H1 (cell line): ENCODE results near the gene CAD. TPM values are rescaled to one million over a fixed set of nuclear protein-coding genes. Genes with fewer than 3 reads are reported as not detected.

ENCODE experiments used
- CBX8 ChIP-seq: fragments of 300-800, 300-1000 bp; sonication (generic); IDR thresholded peaks from 2 replicates; pipeline ENCODE4 v1.7.1; 2016; ENCODE audit warnings: low read depth, low read length, borderline replicate concordance
- CHD1 ChIP-seq: IDR thresholded peaks from 2 replicates; pipeline ENCODE4 v1.6.1; 2012; ENCODE audit warnings: low read depth, low read length, improper control_type of control experiment
- CHD2 ChIP-seq: IDR thresholded peaks from 2 replicates; pipeline ENCODE4 v1.6.1; 2012; ENCODE audit warnings: low read length, improper control_type of control experiment
- CREB1 ChIP-seq: IDR thresholded peaks from 2 replicates; pipeline ENCODE4 v1.6.1; 2012; ENCODE audit warnings: inconsistent platforms
- CTCF ChIP-seq, 3 experiments: IDR thresholded peaks; 1 replicate in 2 of 3; 2 replicates in 1 of 3; pipeline versions ENCODE4 v1.5.1 to v1.6.1; 2011; ENCODE audit warnings: low read length in 3 of 3, mild to moderate bottlenecking in 3 of 3, inconsistent platforms in 2 of 3, low read depth in 1 of 3, moderate library complexity in 1 of 3; ENCODE audit not compliant: insufficient read depth in 1 of 3; ENCODE audit errors: control extremely low read depth in 1 of 3
- E2F6 ChIP-seq: IDR thresholded peaks from 2 replicates; pipeline ENCODE4 v1.6.1; 2012; ENCODE audit warnings: inconsistent platforms
- FOSL1 ChIP-seq: IDR thresholded peaks from 2 replicates; pipeline ENCODE4 v1.6.1; 2011; ENCODE audit warnings: mild to moderate bottlenecking, low read depth, low read length, moderate library complexity; ENCODE audit not compliant: insufficient read depth
- KDM1A ChIP-seq: fragments of 200-600, 300-600 bp; sonication (generic); IDR thresholded peaks from 2 replicates; pipeline ENCODE4 v1.7.1; 2016; ENCODE audit warnings: mild to moderate bottlenecking, low read length, borderline replicate concordance
- KDM4A ChIP-seq: IDR thresholded peaks from one replicate; pipeline ENCODE4 v1.7.1; 2012; ENCODE audit warnings: low read depth, mild to moderate bottlenecking, moderate library complexity, low read length, inconsistent platforms; ENCODE audit not compliant: severe bottlenecking
- NANOG ChIP-seq: IDR thresholded peaks from 2 replicates; pipeline ENCODE4 v1.6.1; 2011; ENCODE audit warnings: low read length, low read depth, mild to moderate bottlenecking, inconsistent platforms; ENCODE audit not compliant: insufficient read depth, poor library complexity, severe bottlenecking
- NRF1 ChIP-seq: IDR thresholded peaks from 2 replicates; pipeline ENCODE4 v1.6.1; 2011; ENCODE audit warnings: mild to moderate bottlenecking, low read depth, low read length, improper control_type of control experiment
- PHF8 ChIP-seq: fragments of 200-600 bp; sonication (generic); conservative IDR thresholded peaks from 2 replicates; pipeline ENCODE4 v1.7.1; 2012; ENCODE audit warnings: low read depth, mild to moderate bottlenecking, inconsistent platforms, low read length, moderate library complexity
- POU5F1 ChIP-seq: IDR thresholded peaks from 2 replicates; pipeline ENCODE4 v1.6.1; 2011; ENCODE audit warnings: low read depth, mild to moderate bottlenecking, low read length, moderate library complexity
- RXRA ChIP-seq: IDR thresholded peaks from 2 replicates; pipeline ENCODE4 v1.6.1; 2011; ENCODE audit warnings: low read depth, mild to moderate bottlenecking, low read length, moderate library complexity; ENCODE audit not compliant: insufficient read depth
- SP4 ChIP-seq: IDR thresholded peaks from 2 replicates; pipeline ENCODE4 v1.6.1; 2012; ENCODE audit warnings: low read length, inconsistent platforms
- SUZ12 ChIP-seq: fragments of 200-600 bp; sonication (generic); IDR thresholded peaks from 2 replicates; pipeline ENCODE4 v1.6.1; 2012; ENCODE audit warnings: mild to moderate bottlenecking, inconsistent platforms, low read length, moderate library complexity, mixed read lengths
- TBP ChIP-seq: IDR thresholded peaks from 2 replicates; pipeline ENCODE4 v1.6.1; 2011; ENCODE audit warnings: low read depth, low read length, improper control_type of control experiment
- TEAD4 ChIP-seq: IDR thresholded peaks from 2 replicates; pipeline ENCODE4 v1.6.1; 2012; ENCODE audit warnings: low read depth, low read length, inconsistent platforms, mixed read lengths
- USF2 ChIP-seq: IDR thresholded peaks from 2 replicates; pipeline ENCODE4 v1.6.1; 2011; ENCODE audit warnings: low read length, improper control_type of control experiment
- YY1 ChIP-seq: IDR thresholded peaks from 2 replicates; pipeline ENCODE4 v1.6.1; 2011; ENCODE audit warnings: low read depth, mild to moderate bottlenecking, low read length
- polyA plus RNA-seq, 7 experiments: library from polyadenylated mRNA; depleted of rRNA in 3 of 7; stranded (reverse) in 5 of 7; unstranded in 2 of 7; fragments of >200 nt in 5 of 7; fragments of 200-250 nt in 2 of 7; gene quantifications; 1 replicate in 5 of 7; 2 replicates in 1 of 7; 4 replicates in 1 of 7; pipeline versions ENCODE4 v1.2.1 to v1.2.3, GENCODE V29; 2011 to 2013; ENCODE audit warnings: missing spikeins in 2 of 7, mixed read lengths in 2 of 7
- total RNA-seq: library from RNA; stranded (reverse); fragmentation: NEBNext Ultra II Directional; extraction: Animal tissue kit (Norgen Biotek cat#: 25700); gene quantifications from 2 replicates; pipeline ENCODE4 v1.2.1, GENCODE V29; 2021

The CAD gene
- total and polyA plus RNA-seq, 2 of the 8 experiments (the other 6 are each of a cell fraction or from before 2014, with no cell fraction given): 130 to 146 TPM

GRCh38 chr2:27264753-27265535 is 47.8 kb downstream of the CAD start (continued):
- TF ChIP-seq PHF8 (peak; percentile 44), SP4 (no peak), SUZ12 (no peak), USF2 (peak; percentile 76), POU5F1 (no peak), KDM1A (no peak), TBP (peak; percentile 30; the same call in 1 of the 2 replicates), FOSL1 (no peak), YY1 (peak; percentile 90), CHD1 (no peak), KDM4A (peak; percentile 93), NANOG (no peak), TEAD4 (no peak; the same call in 1 of the 2 replicates), RXRA (no peak), E2F6 (peak; percentile 99), CHD2 (no peak), CBX8 (no peak), CTCF (IDR thresholded peaks at IDR 0.05; ENCODE audit: control extremely low read depth in 1 of 3, insufficient read depth in 1 of 3, low read depth in 1 of 3, low read length in 3 of 3) (peak in 2 of 3 experiments; percentile 76 to 88; a peak in 3 of 4 replicates), NRF1 (no peak), CREB1 (peak; percentile 84)
